Astrocyte of the spinal cord (primary cell): ENCODE results near the gene ONECUT2.

Source experiments
- DNase-seq: peaks from one replicate; pipeline ENCODE4 v3.0.0; 2011; ENCODE audit warnings: low read depth, low spot score
- H3K4me3 ChIP-seq: 2 replicates; pipeline ENCODE4 v1.5.1; 2011; ENCODE audit warnings: low read depth, mild to moderate bottlenecking, low read length, moderate library complexity
- in situ Hi-C: cut with HindIII; loops from 2 replicates; pipeline ENCODE4 v1.10.0; 2017; ENCODE audit warnings: low sequenced_read_pairs
- TF ChIP-seq, protein P1 (sequence below): IDR thresholded peaks from 2 replicates; pipeline ENCODE4 v1.5.1; 2012; ENCODE audit warnings: low read depth, mild to moderate bottlenecking, low read length, inconsistent platforms

The ONECUT2 gene

DNA sequence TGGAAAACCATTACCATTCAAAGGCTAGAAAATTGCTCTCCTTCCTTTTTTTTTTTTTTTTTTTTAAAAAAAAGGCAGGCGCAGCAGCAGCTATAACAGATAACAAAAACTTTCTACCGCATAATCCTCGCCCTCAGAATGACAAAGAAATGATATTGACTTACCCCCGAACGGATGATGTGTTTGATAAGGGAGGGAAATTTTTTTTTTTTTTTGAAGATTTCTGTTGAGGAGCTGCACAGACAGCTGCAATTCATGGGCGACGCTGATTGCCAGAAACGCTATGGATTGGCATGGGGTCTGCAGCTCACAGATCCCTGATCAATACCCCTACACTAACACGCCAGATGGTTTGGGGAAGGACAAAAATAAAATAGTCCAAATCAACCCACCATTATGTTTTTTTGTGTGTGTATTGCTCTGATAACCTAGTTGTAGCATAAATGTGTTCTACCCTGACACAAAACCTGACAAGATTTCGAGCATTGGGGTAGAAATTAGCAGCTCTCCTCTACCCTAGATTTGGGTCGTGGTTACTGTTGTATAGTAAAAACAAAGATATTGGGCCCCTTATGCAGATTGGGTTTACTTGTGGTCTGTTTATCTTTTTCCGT lies 3.6 kb upstream of the ONECUT2 start:
- TF ChIP-seq, protein P1, sequence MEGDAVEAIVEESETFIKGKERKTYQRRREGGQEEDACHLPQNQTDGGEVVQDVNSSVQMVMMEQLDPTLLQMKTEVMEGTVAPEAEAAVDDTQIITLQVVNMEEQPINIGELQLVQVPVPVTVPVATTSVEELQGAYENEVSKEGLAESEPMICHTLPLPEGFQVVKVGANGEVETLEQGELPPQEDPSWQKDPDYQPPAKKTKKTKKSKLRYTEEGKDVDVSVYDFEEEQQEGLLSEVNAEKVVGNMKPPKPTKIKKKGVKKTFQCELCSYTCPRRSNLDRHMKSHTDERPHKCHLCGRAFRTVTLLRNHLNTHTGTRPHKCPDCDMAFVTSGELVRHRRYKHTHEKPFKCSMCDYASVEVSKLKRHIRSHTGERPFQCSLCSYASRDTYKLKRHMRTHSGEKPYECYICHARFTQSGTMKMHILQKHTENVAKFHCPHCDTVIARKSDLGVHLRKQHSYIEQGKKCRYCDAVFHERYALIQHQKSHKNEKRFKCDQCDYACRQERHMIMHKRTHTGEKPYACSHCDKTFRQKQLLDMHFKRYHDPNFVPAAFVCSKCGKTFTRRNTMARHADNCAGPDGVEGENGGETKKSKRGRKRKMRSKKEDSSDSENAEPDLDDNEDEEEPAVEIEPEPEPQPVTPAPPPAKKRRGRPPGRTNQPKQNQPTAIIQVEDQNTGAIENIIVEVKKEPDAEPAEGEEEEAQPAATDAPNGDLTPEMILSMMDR = no peak
- in situ Hi-C loops = no loop called here
- DNase-seq = no peak
- no peak overlapping the region for H3K4me3 ChIP-seq

DNA sequence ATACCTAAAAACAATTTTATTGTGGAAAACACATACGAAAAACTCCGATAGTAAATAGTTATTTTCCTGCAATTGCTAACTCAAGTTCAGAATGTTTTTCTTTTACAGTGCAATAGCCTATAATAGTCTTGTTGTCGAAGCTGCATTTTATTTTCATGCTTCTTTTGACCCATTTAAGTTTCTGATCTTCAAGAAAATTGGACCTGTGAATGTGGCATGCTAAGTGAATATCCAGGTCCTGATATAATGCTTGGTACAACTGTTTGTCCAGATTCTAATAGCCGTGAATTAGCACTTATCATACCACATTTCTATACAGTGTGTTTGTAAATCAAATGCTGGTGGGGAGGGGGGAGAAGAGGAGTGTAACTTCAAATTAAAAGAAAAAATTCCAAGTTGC lies 3.0 kb upstream of the ONECUT2 start:
- TF ChIP-seq, protein P1 = no peak
- no peak for DNase-seq

DNA sequence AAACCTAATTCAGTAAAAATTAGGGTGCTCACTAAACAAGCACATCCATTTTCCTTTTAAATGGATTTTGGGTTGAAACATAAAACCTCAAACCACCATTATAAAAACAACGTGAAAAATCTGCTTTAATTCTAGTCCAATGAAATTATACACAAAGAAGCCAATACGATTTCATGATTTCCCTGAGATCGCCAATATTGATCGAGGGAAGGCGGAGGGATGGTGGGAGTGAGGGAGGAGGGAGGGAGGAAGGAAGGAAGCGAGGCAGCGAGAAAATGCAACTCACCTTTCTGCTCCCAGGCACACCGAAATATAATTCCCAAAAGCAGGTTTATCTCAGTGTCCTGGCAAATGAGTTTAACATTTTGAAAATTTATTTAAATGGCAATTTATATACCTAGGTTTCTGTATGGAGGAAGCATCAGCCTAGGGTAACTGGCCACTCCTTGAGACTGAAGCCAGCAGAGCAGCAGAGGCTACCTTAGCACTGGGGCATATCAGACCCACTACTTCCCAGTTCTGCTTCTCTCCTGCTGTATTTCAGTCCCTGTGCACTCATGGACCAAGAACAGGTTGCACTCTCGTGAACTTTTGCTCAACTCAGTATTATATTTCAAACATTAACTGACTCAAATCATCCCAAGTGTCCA lies 2.3 kb upstream of the ONECUT2 start:
- in situ Hi-C loops = no loop called here
- TF ChIP-seq, protein P1 = no peak
- H3K4me3 ChIP-seq = no peak overlapping the region
- DNase-seq = no peak

More for the DNA sequence above, 3.0 kb upstream of the ONECUT2 start:
- in situ Hi-C loops = no loop called here
- no peak overlapping the region for H3K4me3 ChIP-seq

DNA sequence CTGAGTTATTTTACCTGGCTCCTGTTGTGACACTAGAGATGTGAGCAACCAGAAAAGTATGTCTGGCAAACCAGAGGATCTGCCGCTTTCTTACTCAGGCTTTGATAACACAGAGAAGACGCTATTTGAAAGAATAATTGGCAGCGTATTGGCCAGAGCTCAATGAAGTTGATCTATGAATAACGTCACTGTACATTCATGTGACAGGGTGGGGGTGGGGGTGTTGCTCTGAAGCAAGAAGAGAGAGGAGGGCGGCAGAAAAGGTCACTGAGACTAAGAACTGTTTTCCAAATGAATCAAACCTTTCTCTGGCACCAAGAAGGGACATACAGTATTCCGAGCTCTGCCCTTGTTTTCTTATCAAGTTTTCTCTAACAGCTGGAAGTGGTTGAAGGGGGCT lies 1.7 kb upstream of the ONECUT2 start:
- in situ Hi-C loops = no loop called here
- no peak overlapping the region for H3K4me3 ChIP-seq
- no peak for DNase-seq
- TF ChIP-seq, protein P1 = no peak

DNA sequence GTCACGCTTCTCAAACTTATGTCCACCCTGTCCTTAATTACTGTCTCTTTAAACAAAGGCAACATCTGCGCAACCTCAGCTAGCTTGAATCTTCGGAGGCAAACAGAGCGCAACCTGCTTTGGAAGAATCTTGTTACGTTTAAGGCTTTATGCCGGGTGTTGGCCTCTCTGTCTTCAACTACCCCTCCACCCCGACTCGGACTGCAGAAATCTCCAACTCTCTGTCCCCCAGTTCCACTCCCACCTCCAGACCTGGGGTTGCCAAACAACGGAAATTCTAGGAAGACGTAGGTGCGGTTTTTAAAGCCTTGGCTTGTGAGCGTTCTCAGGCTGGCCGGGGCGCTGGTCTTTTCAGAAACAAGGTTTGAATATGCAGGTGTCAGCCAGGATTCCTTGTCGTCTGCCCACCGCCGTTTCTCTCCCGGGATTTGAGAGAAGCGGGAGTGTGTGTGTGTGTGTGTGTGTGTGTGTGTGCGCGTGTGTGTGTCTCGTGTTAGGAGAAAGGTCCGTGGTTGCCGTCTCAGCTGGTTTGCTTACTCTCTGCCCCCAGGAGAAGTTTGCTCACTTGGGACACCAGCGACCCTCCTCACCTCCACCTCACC lies 1.1 kb upstream of the ONECUT2 start:
- no peak for DNase-seq
- TF ChIP-seq, protein P1 = no peak
- in situ Hi-C loops = no loop called here

DNA sequence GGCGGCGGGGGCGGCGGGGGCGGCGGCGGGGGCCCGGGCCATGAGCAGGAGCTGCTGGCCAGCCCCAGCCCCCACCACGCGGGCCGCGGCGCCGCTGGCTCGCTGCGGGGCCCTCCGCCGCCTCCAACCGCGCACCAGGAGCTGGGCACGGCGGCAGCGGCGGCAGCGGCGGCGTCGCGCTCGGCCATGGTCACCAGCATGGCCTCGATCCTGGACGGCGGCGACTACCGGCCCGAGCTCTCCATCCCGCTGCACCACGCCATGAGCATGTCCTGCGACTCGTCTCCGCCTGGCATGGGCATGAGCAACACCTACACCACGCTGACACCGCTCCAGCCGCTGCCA lies 644 bp downstream of the ONECUT2 start:
- TF ChIP-seq, protein P1 = no peak
- no peak overlapping the region for H3K4me3 ChIP-seq
- DNase-seq = no peak
- in situ Hi-C loops = no loop called here

More for the DNA sequence above, 1.1 kb upstream of the ONECUT2 start:
- no peak overlapping the region for H3K4me3 ChIP-seq
